Caco-2 (cell line): Measurements from ENCODE around the gene CCDC179. TPM values are rescaled to one million over a fixed set of nuclear protein-coding genes. Genes with fewer than 3 reads are reported as not detected.

Experiments used
- BruUV-seq: library from RNA; stranded (reverse); fragments of 400-500 nt; replicated peaks from 2 replicates; lab custom pipeline; 2021; lab: Mats Ljungman, UMichigan
- CTCF ChIA-PET: fragments of 300-600 bp; sonication (Branson Sonifier 250); formaldehyde crosslinking; loops from one replicate; lab custom pipeline; 2022; ENCODE audit warnings: antibody characterized with exemption; lab: Charles Lee
- POLR2A ChIA-PET: fragments of 300-600 bp; sonication (Branson Sonifier 250); formaldehyde crosslinking; loops from one replicate; lab custom pipeline; 2022; ENCODE audit warnings: antibody characterized with exemption; lab: Charles Lee
- DNase-seq, 2 experiments: peaks; one replicate each; pipeline versions ENCODE4 v3.0.0 to v3.0.0-alpha.2; 2020 to 2022
- H3K27me3 ChIP-seq: replicated peaks from 2 replicates; pipeline ENCODE4 v1.6.0; 2011; ENCODE audit warnings: low read length; ENCODE audit not compliant: control insufficient read depth, insufficient read depth
- H3K36me3 ChIP-seq: 2 replicates; pipeline ENCODE4 v1.5.1; 2011; ENCODE audit warnings: low read length; ENCODE audit not compliant: control insufficient read depth, insufficient read depth
- H3K4me1 ChIP-seq: fragments of 250-450 bp; sonication (Bioruptor Pico); 2 replicates; pipeline ENCODE4 v1.5.1; 2020; ENCODE audit warnings: mild to moderate bottlenecking
- H3K4me3 ChIP-seq: 2 replicates; pipeline ENCODE4 v1.5.1; 2011; ENCODE audit warnings: low read depth, mild to moderate bottlenecking, control low read depth, low read length
- H3K9me3 ChIP-seq: fragments of 250-450 bp; sonication (Bioruptor Pico); 2 replicates; pipeline ENCODE4 v1.5.1; 2020; ENCODE audit warnings: mild to moderate bottlenecking, moderate library complexity
- H3K27ac Mint-ChIP-seq: one replicate; pipeline ENCODE4 v1.8.0; 2022; ENCODE audit warnings: mixed read lengths; ENCODE audit not compliant: unreplicated experiment
- H3K27me3 Mint-ChIP-seq: one replicate; pipeline ENCODE4 v1.8.0; 2022; ENCODE audit warnings: mixed read lengths; ENCODE audit not compliant: insufficient read depth, unreplicated experiment
- H3K36me3 Mint-ChIP-seq: one replicate; pipeline ENCODE4 v1.8.0; 2022; ENCODE audit warnings: mild to moderate bottlenecking, mixed read lengths; ENCODE audit not compliant: insufficient read depth, unreplicated experiment
- H3K4me1 Mint-ChIP-seq: one replicate; pipeline ENCODE4 v1.8.0; 2022; ENCODE audit warnings: low read depth, mixed read lengths; ENCODE audit not compliant: unreplicated experiment
- H3K4me3 Mint-ChIP-seq: one replicate; pipeline ENCODE4 v1.8.0; 2022; ENCODE audit warnings: mild to moderate bottlenecking, moderate library complexity, mixed read lengths; ENCODE audit not compliant: unreplicated experiment
- H3K9me3 Mint-ChIP-seq: one replicate; pipeline ENCODE4 v1.8.0; 2022; ENCODE audit warnings: mixed read lengths; ENCODE audit not compliant: unreplicated experiment
- CTCF ChIP-seq, 2 experiments: fragments of 200-600 bp in 1 of 2; IDR thresholded peaks; 1 replicate in 1 of 2; 2 replicates in 1 of 2; pipeline versions ENCODE4 v1.5.1 to v1.8.0; 2011 to 2022; ENCODE audit warnings: antibody characterized with exemption in 1 of 2, control low read depth in 1 of 2, inconsistent platforms in 1 of 2, low read depth in 1 of 2, low read length in 1 of 2, mild to moderate bottlenecking in 1 of 2, moderate library complexity in 1 of 2; ENCODE audit not compliant: insufficient read depth in 1 of 2, severe bottlenecking in 1 of 2, unreplicated experiment in 1 of 2
- intact Hi-C: fragments of 100-400 bp; cut with micrococcal nuclease; formaldehyde crosslinking; loops from one replicate; pipeline ENCODE4 v1.10.0; 2022; ENCODE audit not compliant: unreplicated experiment
- total RNA-seq: library from RNA; stranded (reverse); gene quantifications from 2 replicates; pipeline ENCODE4 v1.2.3, GENCODE V29; 2022

CCDC179 gene
- total RNA-seq, 1 experiment from 2014 or later, result not detected

GRCh38 chr11:22807391-22807790 lies 52.9 kb downstream of the CCDC179 start:
- no peaks in the 10 kb centered on the region for H3K36me3 Mint-ChIP-seq
- intact Hi-C loops, result no loop called here
- Histone ChIP-seq H3K4me3 (no peak overlapping the region), H3K4me1 (no peaks in the 10 kb centered on the region), H3K9me3 (no peaks in the 10 kb centered on the region; the same call in 1 of the 2 replicates), H3K36me3 (no peaks in the 10 kb centered on the region), H3K27me3 (no peaks in the 10 kb centered on the region)
- no peaks in the 10 kb centered on the region for H3K27me3 Mint-ChIP-seq
- no peaks in the 10 kb centered on the region for H3K4me1 Mint-ChIP-seq
- BruUV-seq, result no TSS peak
- no peak overlapping the region for H3K4me3 Mint-ChIP-seq
- POLR2A ChIA-PET, result no interaction called here
- peaks cover 9% of the 10 kb centered on the region for H3K9me3 Mint-ChIP-seq
- TF ChIP-seq CTCF (IDR thresholded peaks at IDR 0.05; ENCODE audit: insufficient read depth in 1 of 2, low read depth in 1 of 2, low read length in 1 of 2, severe bottlenecking in 1 of 2, unreplicated experiment in 1 of 2), result no peak
- no peak overlapping the region for H3K27ac Mint-ChIP-seq
- CTCF ChIA-PET, result no interaction called here
- no peak for DNase-seq

- no peak overlapping the region for H3K27ac Mint-ChIP-seq
- no TSS peak for BruUV-seq
- CTCF ChIA-PET, result no interaction called here
- H3K4me1 Mint-ChIP-seq, result no peaks in the 10 kb centered on the region
- intact Hi-C loops, result no loop called here
- H3K27me3 Mint-ChIP-seq, result no peaks in the 10 kb centered on the region
- no peak overlapping the region for H3K4me3 Mint-ChIP-seq
- no peaks in the 10 kb centered on the region for H3K9me3 Mint-ChIP-seq
- no peaks in the 10 kb centered on the region for H3K36me3 Mint-ChIP-seq
- no peaks in the 10 kb centered on the region for H3K4me1 ChIP-seq
- no peak overlapping the region for H3K4me3 ChIP-seq
- H3K27me3 ChIP-seq, result no peaks in the 10 kb centered on the region
- H3K9me3 ChIP-seq, result no peaks in the 10 kb centered on the region
- no peaks in the 10 kb centered on the region for H3K36me3 ChIP-seq
- POLR2A ChIA-PET, result no interaction called here
- peak in 1 of 2 experiments; percentile 5 for DNase-seq
- TF ChIP-seq CTCF (IDR thresholded peaks at IDR 0.05; ENCODE audit: insufficient read depth in 1 of 2, low read depth in 1 of 2, low read length in 1 of 2, severe bottlenecking in 1 of 2, unreplicated experiment in 1 of 2), result no peak
These were observed 57.4 kb downstream of the CCDC179 start for GRCh38 chr11:22802861-22803260.

GRCh38 chr11:22800482-22800881 lies 59.8 kb downstream of the CCDC179 start:
- DNase-seq, result no peak
- H3K4me1 ChIP-seq, result no peaks in the 10 kb centered on the region
- Mint-ChIP-seq H3K36me3 (no peaks in the 10 kb centered on the region), H3K4me3 (no peak overlapping the region), H3K9me3 (no peaks in the 10 kb centered on the region), H3K27me3 (no peaks in the 10 kb centered on the region), H3K27ac (no peak overlapping the region), H3K4me1 (no peaks in the 10 kb centered on the region)
- no peak overlapping the region for H3K4me3 ChIP-seq
- H3K9me3 ChIP-seq, result no peaks in the 10 kb centered on the region
- intact Hi-C loops, result no loop called here
- ChIA-PET CTCF (no interaction called here), POLR2A (no interaction called here)
- no TSS peak for BruUV-seq
- no peak for TF ChIP-seq CTCF (IDR thresholded peaks at IDR 0.05; ENCODE audit: insufficient read depth in 1 of 2, low read depth in 1 of 2, low read length in 1 of 2, severe bottlenecking in 1 of 2, unreplicated experiment in 1 of 2)
- H3K27me3 ChIP-seq, result no peaks in the 10 kb centered on the region
- H3K36me3 ChIP-seq, result no peaks in the 10 kb centered on the region
